ENCODE results near the gene GCNT2.

DNA sequence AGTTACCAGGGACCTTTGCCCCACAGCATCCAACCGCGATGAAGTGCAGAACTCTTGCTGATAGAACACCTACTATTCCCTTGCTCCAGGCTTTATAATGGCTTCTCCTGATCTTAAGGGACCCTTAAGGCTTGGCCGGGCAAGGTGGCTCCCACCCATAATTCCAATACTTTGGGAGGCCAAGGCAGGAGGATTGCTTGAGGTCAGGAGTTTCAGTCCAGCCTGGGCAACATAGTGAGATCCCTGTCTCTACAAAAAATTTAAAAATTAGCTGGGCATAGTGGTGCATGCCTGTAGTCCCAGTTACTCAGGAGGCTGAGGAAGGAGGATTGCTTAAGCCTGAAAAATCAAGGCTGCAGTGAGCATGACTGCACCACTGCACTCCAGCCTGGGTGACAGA lies 68.8 kb downstream of the GCNT2 start:
- TF ChIP-seq, protein P1, sequence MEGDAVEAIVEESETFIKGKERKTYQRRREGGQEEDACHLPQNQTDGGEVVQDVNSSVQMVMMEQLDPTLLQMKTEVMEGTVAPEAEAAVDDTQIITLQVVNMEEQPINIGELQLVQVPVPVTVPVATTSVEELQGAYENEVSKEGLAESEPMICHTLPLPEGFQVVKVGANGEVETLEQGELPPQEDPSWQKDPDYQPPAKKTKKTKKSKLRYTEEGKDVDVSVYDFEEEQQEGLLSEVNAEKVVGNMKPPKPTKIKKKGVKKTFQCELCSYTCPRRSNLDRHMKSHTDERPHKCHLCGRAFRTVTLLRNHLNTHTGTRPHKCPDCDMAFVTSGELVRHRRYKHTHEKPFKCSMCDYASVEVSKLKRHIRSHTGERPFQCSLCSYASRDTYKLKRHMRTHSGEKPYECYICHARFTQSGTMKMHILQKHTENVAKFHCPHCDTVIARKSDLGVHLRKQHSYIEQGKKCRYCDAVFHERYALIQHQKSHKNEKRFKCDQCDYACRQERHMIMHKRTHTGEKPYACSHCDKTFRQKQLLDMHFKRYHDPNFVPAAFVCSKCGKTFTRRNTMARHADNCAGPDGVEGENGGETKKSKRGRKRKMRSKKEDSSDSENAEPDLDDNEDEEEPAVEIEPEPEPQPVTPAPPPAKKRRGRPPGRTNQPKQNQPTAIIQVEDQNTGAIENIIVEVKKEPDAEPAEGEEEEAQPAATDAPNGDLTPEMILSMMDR (conservative IDR thresholded peaks at IDR 0.05; ENCODE audit: low read depth, low read length) = no peak
- TF ChIP-seq EZH2 (IDR thresholded peaks at IDR 0.05; ENCODE audit: borderline replicate concordance, low read depth, low read length, poor library complexity, severe bottlenecking) = no peak
